ENCODE results near the gene ESRRA.

ESRRA gene

GRCh38 chr11:64352099-64352994 is 47.0 kb downstream of the ESRRA start:
- no peak for DNase-seq

DNA sequence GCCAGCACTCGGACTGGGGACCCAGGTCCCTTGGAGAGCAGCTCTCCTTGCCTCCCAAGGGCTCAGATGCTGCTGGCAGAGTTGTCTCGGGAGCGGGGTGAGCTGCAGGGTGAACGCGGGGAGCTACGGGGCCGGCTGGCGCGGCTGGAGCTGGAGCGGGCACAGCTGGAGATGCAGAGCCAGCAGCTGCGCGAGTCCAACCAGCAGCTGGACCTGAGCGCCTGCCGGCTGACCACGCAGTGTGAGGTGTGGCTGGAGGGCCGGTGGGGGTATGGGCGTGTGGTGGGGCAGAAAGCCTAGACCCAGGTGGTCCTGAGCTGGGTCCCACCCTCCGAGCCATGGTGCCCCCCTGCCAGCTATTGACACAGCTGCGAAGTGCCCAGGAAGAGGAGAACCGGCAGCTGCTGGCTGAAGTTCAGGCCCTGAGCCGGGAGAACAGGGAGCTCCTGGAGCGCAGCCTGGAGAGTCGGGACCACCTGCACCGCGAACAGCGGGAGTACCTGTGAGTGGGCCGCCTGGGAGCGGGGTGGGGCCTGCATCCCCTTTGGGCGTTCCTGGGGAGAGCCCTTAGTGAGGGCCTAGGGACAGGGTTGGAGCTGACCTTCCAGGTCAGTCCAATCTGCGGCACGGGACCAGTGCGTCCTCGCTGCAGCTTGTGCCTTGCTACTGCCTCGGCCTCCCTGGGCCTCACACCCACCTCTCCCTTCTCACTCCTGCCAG is 47.8 kb downstream of the ESRRA start:
- no peak for DNase-seq

DNA sequence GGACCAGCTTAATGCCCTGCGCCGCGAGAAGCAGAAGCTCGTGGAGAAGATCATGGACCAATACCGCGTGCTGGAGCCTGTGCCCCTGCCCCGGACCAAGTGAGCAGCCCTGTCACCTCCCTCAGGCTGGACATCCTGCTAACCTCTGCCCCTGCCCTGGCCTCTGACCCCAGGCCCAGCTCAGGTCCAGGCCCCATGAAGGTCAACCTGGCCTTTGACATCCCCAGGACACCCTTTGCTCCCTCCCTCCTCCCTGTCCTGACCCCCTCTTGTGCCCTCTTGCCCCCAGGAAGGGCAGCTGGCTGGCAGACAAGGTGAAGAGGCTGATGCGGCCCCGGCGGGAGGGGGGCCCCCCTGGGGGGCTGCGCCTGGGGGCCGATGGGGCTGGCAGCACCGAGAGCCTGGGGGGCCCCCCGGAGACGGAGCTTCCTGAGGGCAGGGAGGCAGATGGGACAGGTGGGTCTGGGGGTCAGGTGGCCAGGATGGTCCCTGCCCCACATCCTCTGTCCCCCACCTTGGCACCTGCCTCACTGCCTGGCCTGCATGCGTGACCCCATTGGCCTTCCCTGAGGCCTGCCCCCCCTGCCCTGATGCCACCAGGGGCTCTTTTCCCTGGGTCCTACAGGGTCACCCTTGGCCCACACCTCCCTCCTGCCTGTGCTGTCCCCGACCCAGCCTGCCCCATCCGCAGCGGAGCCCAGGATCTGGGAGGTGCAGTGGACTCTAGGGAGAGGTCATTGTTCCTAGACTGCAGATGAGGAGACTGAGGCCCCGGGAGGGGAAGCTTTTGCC is 48.6 kb downstream of the ESRRA start:
- no peak for DNase-seq

DNA sequence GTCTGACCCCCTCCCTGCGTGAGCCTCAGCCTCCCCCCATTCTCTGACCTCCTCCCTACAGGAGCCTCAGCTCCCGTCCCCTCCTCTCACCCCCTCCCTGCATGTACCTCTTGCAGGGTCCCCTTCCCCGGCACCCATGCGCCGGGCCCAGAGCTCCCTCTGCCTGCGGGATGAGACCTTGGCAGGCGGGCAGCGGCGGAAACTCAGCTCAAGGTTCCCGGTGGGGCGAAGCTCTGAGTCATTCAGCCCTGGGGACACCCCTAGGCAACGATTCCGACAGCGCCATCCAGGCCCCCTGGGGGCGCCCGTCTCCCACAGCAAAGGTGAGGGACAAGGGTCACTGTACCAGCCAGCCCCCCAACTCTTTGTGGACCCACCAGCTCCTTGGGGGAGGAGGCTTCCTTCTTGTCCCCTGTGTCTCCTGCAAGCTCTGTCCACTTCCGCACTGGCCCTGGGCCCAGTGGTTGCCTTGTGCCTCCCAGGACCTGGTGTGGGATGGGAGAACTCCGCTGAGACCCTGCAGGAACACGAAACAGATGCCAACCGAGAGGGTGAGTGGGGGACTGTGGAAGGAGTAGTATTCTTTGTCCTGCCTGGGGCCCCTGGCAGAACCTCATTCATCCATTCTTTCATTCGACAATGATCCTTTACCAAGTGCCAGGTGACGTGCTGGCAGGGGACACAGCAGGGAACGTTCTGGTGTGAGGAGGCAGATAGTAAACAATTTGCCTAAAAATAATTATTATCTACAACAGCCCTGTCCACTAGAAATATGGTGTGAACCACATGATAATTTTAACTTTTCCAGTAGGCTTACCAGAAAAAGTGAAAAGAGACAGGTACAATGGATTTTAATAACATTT is 50.0 kb downstream of the ESRRA start:
- peak; percentile 50 to 62 for DNase-seq

DNA sequence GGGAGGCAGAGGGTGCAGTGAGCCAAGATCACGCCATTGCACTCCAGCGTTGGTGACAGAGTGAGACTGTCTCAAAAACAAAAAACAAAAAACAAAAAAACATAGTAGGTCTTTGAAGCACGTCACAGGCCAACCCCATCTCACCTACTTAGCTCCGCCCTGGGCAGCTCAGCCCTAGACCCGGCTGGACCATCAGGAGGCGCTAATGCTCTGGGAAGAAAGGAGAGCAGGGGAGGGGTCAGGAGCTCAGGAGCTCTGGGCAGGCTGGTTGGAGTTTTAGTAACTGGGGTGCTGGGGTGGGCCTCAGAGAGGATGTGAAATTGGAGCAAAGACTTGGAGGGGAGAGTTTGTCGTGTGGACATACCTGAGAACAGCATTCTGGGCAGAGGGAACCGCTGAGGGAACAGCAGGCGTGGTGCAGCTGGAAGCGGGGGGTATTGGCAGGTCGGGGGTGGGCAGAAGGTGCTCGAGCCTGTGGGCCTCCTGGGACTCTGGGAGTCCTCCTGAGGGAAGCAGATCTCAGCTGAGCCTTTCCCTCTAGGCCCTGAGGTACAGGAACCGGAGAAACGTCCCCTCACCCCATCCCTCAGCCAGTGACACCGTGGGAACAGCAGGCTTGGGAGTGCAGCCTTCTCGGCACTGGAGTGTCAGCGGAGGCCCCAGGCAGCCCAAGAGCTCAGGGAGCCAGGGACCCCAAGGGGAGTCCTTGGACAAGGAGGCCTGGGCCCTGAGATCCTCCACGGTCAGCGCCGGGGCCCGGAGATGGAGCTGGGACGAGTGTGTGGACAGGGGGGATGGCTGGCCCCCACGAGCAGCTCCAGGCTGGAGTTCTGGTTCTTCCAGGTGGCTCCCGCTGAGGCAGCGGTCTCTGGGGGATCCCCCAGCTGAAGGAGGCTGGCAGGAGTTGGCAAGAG is 51.4 kb downstream of the ESRRA start:
- no peak for DNase-seq

DNA sequence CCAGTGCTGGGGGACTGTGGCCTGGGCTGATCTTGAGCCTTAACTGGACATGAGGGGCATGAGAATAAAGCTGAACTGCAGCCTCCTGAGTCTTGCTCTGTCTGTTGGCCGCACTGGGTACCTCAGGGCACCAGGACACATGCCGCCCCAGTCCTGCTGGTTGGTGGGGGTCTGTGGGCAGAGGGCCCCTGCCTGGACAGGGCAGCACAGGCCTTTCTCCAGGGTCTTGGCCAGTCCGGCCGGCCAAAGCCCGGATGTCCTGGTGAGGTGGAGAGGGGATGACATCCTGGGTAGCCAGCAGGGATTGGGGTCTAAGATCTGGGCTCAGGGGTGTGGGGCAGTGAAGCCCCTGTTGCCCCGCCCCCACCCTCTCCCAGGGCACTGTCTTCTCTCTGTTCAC is 52.1 kb downstream of the ESRRA start:
- DNase-seq: no peak

- DNase-seq: no peak
Observed at GRCh38 chr11:64357904-64358535, 52.7 kb downstream of the ESRRA start.

DNA sequence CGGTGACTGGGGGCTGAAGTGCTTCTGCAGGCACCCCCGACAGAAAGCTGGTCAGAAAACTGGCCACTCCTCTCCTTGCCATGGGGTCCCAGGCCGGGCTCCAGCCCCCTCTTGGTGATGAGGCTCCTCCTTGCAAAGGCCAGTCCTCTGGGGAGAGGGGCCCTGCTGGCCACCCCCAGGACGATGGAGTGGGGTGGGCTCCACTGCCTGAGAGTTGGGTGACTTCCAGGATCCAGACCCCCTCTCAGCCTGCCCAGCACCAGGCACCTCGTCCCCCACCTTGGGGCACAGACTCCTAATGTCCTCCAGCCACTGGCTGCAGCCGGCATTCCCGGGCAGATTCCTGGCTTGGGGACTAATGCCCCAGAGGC is 53.2 kb downstream of the ESRRA start:
- DNase-seq: no peak

DNA sequence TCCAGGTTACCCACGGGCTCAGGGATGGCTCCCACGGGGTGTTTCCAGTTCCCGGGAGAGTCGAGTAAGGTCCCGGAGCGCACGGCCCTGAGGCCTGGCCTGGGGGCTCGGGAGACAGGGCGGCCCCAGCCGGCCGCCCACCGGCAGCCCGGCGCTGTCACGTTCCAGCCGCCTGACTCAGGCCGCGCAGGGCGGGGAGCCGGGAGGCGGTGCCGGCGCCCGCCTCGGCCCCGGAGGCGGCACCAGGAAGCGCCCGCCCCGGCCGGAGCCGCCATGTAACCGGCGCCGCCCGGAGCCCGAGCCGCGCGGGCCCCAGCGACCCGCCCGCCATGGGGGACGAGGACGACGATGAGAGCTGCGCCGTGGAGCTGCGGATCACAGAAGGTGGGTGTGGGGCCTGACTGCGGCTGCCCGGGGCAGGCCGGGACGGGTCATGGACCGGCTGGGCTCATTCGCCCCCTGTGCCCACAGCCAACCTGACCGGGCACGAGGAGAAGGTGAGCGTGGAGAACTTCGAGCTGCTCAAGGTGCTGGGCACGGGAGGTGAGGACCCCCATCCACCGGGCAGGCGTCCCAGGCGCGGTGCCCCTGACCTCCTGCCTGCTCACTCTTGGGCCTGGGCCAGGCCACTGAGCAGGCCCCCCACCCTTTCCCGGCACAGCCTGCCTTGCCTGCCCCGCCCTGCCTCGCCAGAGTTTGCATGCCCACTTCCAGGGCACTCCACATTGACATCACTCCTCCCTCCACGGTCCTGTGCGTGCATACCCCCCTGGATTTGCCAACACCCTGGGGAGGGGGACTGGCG is 53.8 kb downstream of the ESRRA start, which contains the start of gene RPS6KA4:
Gene RPS6KA4, plus strand, starts transcription at position 256 of the 805 bp plus-strand sequence. Its CDS starts 74 bp downstream, at position 330.
- peak; percentile 47 to 54 for DNase-seq

- no peak for DNase-seq
Observed at GRCh38 chr11:64359712-64360445, 54.6 kb downstream of the ESRRA start.

DNA sequence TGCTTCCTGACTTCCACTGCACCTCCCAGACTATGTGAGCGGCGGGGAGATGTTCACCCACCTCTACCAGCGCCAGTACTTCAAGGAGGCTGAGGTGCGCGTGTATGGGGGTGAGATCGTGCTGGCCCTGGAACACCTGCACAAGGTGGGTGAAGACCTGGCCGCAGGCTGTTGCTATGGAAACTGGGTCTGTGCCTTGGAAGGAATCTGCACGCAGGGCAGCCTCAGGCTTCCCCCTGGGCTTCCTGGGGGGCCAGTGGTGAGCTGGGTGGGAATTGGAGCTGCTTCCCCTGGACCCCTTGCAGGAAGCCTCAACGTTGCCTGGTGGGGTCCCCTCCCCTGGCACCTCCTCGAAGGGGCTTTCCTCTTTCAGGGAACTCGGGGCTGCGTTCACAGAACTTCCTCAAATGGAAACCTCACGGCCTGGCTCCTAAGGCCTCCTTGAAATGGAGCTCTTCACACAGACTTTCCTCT is 55.2 kb downstream of the ESRRA start:
- DNase-seq: no peak

DNA sequence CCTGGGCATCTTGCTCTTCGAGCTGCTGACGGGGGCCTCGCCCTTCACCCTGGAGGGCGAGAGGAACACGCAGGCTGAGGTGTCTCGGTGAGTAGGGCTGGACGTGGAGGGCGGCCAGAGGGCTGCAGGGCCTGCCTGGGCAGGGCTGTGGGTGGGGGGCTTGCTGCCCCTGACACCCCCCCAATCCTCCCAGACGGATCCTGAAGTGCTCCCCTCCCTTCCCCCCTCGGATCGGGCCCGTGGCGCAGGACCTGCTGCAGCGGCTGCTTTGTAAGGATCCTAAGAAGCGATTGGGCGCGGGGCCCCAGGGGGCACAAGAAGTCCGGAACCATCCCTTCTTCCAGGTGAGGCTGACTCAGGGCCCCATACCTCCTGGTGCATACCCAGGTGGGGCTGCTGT is 56.3 kb downstream of the ESRRA start:
- no peak for DNase-seq

DNA sequence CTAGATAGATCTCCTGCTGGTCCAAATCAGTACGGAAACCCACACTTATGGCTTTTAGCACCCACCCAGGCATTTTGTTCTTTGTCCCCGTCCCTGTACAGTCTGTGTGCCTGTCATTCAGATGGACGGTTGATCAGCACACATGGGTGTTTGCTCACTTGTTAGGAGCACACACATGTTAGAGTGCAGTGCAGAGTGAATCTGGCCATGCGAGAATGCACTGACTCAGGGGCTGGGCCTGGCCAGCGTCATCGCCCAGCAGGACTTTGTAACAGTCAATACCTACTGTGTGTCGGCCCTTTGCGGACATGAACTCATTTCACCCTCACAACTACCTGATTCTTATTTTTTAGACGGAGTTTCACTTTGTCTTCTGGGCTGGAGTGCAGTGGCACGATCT is 57.0 kb downstream of the ESRRA start:
- no peak for DNase-seq

DNA sequence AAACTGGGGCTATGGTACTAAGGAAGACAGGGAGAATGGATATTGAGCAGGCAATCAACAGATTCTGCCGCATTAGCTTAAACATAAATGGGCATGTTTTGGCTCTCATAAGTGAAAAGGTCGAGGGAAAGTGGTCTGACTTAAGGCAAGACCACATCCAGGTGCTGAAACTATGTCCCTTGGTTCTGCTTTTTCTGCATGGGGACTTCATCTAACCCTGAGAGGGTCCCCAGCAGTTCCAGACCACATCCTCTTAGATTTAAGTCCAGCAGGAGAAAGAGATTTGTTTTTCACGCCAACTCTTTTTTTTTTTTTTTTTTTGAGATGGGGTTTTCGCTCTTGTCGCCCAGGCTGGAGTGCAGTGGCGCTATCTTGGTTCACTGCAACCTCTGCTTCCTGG is 59.1 kb downstream of the ESRRA start:
- no peak for DNase-seq

DNA sequence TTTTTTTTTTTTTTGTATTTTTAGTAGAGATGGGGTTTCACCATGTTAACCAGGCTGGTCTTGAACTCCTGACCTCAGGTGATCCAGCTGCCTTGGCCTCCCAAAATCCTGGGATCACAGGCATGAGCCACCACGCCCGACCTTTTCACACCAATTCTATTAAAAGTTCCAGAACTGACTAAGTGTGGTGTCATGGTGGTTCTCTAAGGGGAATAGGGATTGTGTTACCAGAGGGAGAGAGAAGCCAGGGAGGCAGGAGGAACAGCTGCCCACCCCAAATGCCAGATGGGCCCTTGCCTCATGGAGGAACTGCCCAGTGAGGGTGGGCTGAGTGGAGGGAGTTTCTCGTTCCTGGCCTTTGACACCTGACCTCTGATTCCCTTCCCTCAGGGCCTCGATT is 59.6 kb downstream of the ESRRA start:
- no peak for DNase-seq
